Stimulated activated CD8-positive, alpha-beta memory T cell treated with anti-CD3 and anti-CD28 coated beads, Interleukin-4, amount 100 ng/mL, for 4 hours (primary cell): ENCODE measurements around the gene TAGLN.

Experiments
- DNase-seq, 2 donors: peaks; one replicate each; pipeline ENCODE4 v3.0.0-alpha.2; 2020; ENCODE audit warnings: low read depth in 2 of 2, low spot score in 1 of 2

TAGLN gene

GRCh38 chr11:117199053-117199915, at the start of gene TAGLN:
Gene TAGLN, plus strand, starts transcription at chr11:117199370. Its CDS starts 3,644 bp downstream, at chr11:117203014.
- no peak for DNase-seq

- no peak for DNase-seq
Measured at GRCh38 chr11:117152066-117152465, 47.1 kb upstream of the TAGLN start.

- DNase-seq, result no peak
Measured at GRCh38 chr11:117154468-117154867, 44.7 kb upstream of the TAGLN start.

- DNase-seq, result no peak
Measured at GRCh38 chr11:117157507-117157906, 41.7 kb upstream of the TAGLN start.

GRCh38 chr11:117159892-117160291, 39.3 kb upstream of the TAGLN start:
- no peak for DNase-seq

- DNase-seq, result no peak
Measured at GRCh38 chr11:117160826-117161225, 38.3 kb upstream of the TAGLN start.

GRCh38 chr11:117166491-117166890, 32.7 kb upstream of the TAGLN start:
- DNase-seq, result no peak

GRCh38 chr11:117169736-117170135, 29.4 kb upstream of the TAGLN start:
- DNase-seq, result no peak

GRCh38 chr11:117170210-117170609, 29.0 kb upstream of the TAGLN start:
- DNase-seq, result no peak

GRCh38 chr11:117171007-117171403, 28.2 kb upstream of the TAGLN start:
- no peak for DNase-seq

GRCh38 chr11:117171404-117172061, 27.6 kb upstream of the TAGLN start:
- no peak for DNase-seq

- DNase-seq, result no peak
Measured at GRCh38 chr11:117172724-117173421, 26.3 kb upstream of the TAGLN start.

- DNase-seq, result no peak
Measured at GRCh38 chr11:117175104-117175503, 24.1 kb upstream of the TAGLN start.

- DNase-seq, result no peak
Measured at GRCh38 chr11:117175781-117176180, 23.4 kb upstream of the TAGLN start.

GRCh38 chr11:117176186-117176585, 23.0 kb upstream of the TAGLN start:
- DNase-seq, result no peak

GRCh38 chr11:117177534-117178209, 21.5 kb upstream of the TAGLN start:
- DNase-seq, result no peak

GRCh38 chr11:117178210-117179034, 20.7 kb upstream of the TAGLN start, which contains the start of gene SIDT2:
Gene SIDT2, plus strand, starts transcription at chr11:117178743. Its CDS starts 521 bp downstream, at chr11:117179264.
- peak; percentile 70 to 74 for DNase-seq

- DNase-seq, result no peak
Measured at GRCh38 chr11:117179048-117179999, 19.8 kb upstream of the TAGLN start.

- no peak for DNase-seq
Measured at GRCh38 chr11:117180020-117180419, 19.1 kb upstream of the TAGLN start.
